ENCODE measurements around the gene CYP3A5. TPM values are rescaled to one million over a fixed set of nuclear protein-coding genes. Genes with fewer than 3 reads are reported as not detected.

CYP3A5 gene
- total RNA-seq, 1 donor from 2014 or later = not detected

DNA sequence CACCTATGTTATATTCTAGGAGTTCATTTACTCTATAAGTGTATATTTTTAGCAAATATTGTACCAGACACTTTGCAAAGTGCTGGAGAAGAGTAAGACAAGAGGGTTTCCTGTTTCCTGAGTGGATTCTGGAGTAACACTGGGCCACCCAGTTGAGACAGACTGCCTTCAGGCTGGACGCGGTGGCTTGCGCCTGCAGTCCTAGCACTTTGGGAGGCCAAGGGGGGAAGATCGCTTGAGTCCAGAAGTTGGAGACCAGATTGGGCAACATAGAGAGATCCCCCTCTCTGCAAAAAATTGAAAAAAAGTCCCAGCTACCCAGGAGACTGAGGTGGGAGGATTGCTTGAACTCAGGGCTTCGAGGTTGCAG lies 63.8 kb downstream of the CYP3A5 start:
- peaks cover 18% of the 10 kb centered on the region for H3K36me3 Mint-ChIP-seq (ENCODE audit: unreplicated experiment)
- H3K4me1 Mint-ChIP-seq (ENCODE audit: unreplicated experiment) = peaks cover 25% of the 10 kb centered on the region
- H3K4me3 Mint-ChIP-seq (ENCODE audit: unreplicated experiment) = peak overlapping the region; percentile 92
- TF ChIP-seq, protein P1, sequence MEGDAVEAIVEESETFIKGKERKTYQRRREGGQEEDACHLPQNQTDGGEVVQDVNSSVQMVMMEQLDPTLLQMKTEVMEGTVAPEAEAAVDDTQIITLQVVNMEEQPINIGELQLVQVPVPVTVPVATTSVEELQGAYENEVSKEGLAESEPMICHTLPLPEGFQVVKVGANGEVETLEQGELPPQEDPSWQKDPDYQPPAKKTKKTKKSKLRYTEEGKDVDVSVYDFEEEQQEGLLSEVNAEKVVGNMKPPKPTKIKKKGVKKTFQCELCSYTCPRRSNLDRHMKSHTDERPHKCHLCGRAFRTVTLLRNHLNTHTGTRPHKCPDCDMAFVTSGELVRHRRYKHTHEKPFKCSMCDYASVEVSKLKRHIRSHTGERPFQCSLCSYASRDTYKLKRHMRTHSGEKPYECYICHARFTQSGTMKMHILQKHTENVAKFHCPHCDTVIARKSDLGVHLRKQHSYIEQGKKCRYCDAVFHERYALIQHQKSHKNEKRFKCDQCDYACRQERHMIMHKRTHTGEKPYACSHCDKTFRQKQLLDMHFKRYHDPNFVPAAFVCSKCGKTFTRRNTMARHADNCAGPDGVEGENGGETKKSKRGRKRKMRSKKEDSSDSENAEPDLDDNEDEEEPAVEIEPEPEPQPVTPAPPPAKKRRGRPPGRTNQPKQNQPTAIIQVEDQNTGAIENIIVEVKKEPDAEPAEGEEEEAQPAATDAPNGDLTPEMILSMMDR (IDR thresholded peaks at IDR 0.05) = no peak
- H3K9me3 Mint-ChIP-seq (ENCODE audit: unreplicated experiment) = no peaks in the 10 kb centered on the region
- H3K27me3 Mint-ChIP-seq (ENCODE audit: unreplicated experiment) = no peaks in the 10 kb centered on the region
- peak; percentile 56 for DNase-seq (ENCODE audit: extremely low spot score, unreplicated experiment)
- H3K27ac Mint-ChIP-seq (ENCODE audit: unreplicated experiment) = peak overlapping the region; percentile 91

DNA sequence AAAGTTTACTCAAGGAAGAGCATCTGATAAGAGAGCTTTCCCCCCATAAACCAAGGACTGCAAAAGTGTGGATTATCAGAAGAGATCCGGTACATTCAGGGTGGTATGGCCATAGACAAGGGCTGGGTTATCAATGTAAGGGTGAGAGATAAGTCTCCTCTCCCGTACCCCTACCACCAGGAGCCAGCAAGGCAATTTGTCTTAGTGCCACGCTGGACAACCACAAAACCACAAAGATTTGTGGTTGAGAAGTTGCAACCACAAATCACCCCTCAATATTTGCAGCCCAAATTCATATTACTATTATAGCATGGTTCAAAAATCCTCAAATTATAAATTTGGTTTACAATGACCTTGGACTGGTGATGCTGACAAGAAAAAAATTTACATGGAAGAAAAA lies 65.3 kb downstream of the CYP3A5 start:
- Mint-ChIP-seq H3K27ac (ENCODE audit: unreplicated experiment) (no peak overlapping the region), H3K4me3 (ENCODE audit: unreplicated experiment) (no peak overlapping the region)
- TF ChIP-seq, protein P1 (IDR thresholded peaks at IDR 0.05) = no peak

DNA sequence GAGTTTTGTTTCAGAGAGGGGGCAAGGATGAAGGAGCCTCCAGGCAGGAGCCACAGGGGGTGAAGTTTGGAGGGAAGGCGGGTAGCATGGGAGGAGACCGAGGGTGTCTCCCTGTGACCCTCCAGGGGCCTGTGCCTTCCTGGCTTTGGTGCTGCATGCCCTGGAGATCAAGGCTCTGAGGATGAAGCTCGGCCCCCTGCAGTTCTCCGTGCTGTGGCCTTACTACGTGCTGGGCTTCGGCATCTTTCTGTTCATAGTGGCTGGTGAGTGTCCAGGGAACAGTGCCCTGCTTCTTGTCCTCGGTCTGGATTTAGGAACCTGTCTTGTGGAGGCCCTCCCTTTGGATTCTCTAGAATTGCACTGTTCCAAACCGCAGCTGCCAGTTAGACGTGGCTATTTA lies 72.2 kb downstream of the CYP3A5 start:
- no peaks in the 10 kb centered on the region for H3K27me3 Mint-ChIP-seq (ENCODE audit: unreplicated experiment)
- H3K4me1 Mint-ChIP-seq (ENCODE audit: unreplicated experiment) = no peaks in the 10 kb centered on the region

More for the DNA sequence above, 65.3 kb downstream of the CYP3A5 start:
- no peaks in the 10 kb centered on the region for H3K27me3 Mint-ChIP-seq (ENCODE audit: unreplicated experiment)
- no peaks in the 10 kb centered on the region for H3K9me3 Mint-ChIP-seq (ENCODE audit: unreplicated experiment)
- H3K36me3 Mint-ChIP-seq (ENCODE audit: unreplicated experiment) = peaks cover 7% of the 10 kb centered on the region
- peaks cover 25% of the 10 kb centered on the region for H3K4me1 Mint-ChIP-seq (ENCODE audit: unreplicated experiment)
- DNase-seq (ENCODE audit: extremely low spot score, unreplicated experiment) = no peak

DNA sequence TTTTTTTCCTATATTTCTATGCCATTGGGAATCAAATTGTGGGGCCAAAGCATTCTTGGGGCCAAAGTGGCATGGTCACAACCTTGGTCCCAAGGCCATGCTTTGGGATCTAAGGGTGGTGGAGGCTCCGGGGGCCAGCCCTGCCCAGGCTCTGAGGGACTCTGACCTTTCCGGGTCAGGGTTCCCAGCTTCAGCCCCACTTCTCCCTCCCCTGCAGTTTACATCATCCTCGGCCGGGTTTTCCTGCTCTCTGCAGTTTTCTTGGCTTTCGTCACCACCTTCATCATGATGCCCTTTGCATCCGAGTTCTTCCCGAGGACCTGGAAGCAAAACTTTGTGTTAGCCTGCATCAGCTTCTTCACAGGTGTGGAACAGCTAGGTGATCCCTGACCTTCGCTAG lies 73.3 kb downstream of the CYP3A5 start:
- Mint-ChIP-seq H3K9me3 (ENCODE audit: unreplicated experiment) (no peaks in the 10 kb centered on the region), H3K4me1 (ENCODE audit: unreplicated experiment) (no peaks in the 10 kb centered on the region), H3K4me3 (ENCODE audit: unreplicated experiment) (no peak overlapping the region), H3K27ac (ENCODE audit: unreplicated experiment) (no peak overlapping the region), H3K27me3 (ENCODE audit: unreplicated experiment) (no peaks in the 10 kb centered on the region), H3K36me3 (ENCODE audit: unreplicated experiment) (no peaks in the 10 kb centered on the region)
- TF ChIP-seq, protein P1 (IDR thresholded peaks at IDR 0.05) = no peak
- DNase-seq (ENCODE audit: extremely low spot score, unreplicated experiment) = no peak

More for the DNA sequence above, 72.2 kb downstream of the CYP3A5 start:
- TF ChIP-seq, protein P1 (IDR thresholded peaks at IDR 0.05) = no peak
- Mint-ChIP-seq H3K36me3 (ENCODE audit: unreplicated experiment) (no peaks in the 10 kb centered on the region), H3K9me3 (ENCODE audit: unreplicated experiment) (no peaks in the 10 kb centered on the region), H3K4me3 (ENCODE audit: unreplicated experiment) (no peak overlapping the region), H3K27ac (ENCODE audit: unreplicated experiment) (no peak overlapping the region)
- DNase-seq (ENCODE audit: extremely low spot score, unreplicated experiment) = no peak

DNA sequence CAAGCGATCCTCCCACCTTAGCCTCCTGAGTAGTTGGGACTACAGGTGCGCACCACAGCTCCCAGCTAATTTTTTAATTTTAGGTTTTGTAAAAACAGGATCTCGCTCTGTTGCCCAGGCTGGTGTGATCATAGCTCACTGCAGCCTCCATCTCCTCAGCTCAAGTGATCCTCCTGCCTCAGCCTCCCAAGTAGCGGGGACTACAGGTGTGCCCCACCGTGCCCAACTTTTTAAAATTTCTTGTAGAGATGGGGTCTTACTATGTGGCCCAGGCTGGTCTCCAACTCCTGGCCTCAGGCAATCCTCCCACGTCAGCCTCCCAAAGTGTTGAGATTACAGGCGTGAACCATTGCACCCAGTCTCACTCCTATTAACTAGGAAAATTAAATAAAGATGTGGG lies 74.3 kb downstream of the CYP3A5 start:
- no peak overlapping the region for H3K27ac Mint-ChIP-seq (ENCODE audit: unreplicated experiment)
- H3K4me3 Mint-ChIP-seq (ENCODE audit: unreplicated experiment) = no peak overlapping the region
- no peaks in the 10 kb centered on the region for H3K36me3 Mint-ChIP-seq (ENCODE audit: unreplicated experiment)
- H3K9me3 Mint-ChIP-seq (ENCODE audit: unreplicated experiment) = no peaks in the 10 kb centered on the region
- no peaks in the 10 kb centered on the region for H3K4me1 Mint-ChIP-seq (ENCODE audit: unreplicated experiment)
- TF ChIP-seq, protein P1 (IDR thresholded peaks at IDR 0.05) = no peak
- DNase-seq (ENCODE audit: extremely low spot score, unreplicated experiment) = peak; percentile 59
- H3K27me3 Mint-ChIP-seq (ENCODE audit: unreplicated experiment) = no peaks in the 10 kb centered on the region
